DND-41 (cell line): ENCODE data around the gene SLC22A12.

ENCODE experiments used
- EZH2 ChIP-seq: IDR thresholded peaks from 3 replicates; pipeline ENCODE4 v1.6.1; 2012; ENCODE audit warnings: borderline replicate concordance, low read depth, mild to moderate bottlenecking, moderate library complexity, low read length, inconsistent platforms; ENCODE audit not compliant: severe bottlenecking
- TF ChIP-seq, protein P1 (sequence below): IDR thresholded peaks from 2 replicates; pipeline ENCODE4 v1.5.1; 2012; ENCODE audit warnings: borderline replicate concordance, low read length, moderate library complexity, mild to moderate bottlenecking; ENCODE audit not compliant: poor library complexity, severe bottlenecking; ENCODE audit errors: extremely low read depth

DNA sequence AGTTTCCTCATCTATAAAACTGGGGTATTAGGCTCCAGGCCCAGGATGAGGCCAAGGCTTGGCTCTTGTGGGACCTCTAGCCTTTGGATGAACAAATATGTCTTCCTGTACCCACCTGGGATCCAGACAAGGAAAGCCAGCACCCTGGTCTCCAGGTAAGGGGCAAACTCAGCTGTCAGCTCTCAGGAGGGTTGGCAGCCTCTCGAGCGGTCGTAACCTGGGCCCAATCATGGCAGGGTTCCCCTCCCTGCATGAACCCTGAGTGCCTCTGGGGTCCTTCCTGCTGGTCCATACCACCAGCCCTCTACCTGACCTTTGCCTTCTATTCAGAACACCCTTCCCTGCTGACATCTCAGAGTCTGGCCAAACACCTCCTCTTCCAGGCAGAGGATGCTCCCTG, 19.6 kb downstream of the SLC22A12 start:
- no peak for TF ChIP-seq EZH2
- TF ChIP-seq, protein P1, sequence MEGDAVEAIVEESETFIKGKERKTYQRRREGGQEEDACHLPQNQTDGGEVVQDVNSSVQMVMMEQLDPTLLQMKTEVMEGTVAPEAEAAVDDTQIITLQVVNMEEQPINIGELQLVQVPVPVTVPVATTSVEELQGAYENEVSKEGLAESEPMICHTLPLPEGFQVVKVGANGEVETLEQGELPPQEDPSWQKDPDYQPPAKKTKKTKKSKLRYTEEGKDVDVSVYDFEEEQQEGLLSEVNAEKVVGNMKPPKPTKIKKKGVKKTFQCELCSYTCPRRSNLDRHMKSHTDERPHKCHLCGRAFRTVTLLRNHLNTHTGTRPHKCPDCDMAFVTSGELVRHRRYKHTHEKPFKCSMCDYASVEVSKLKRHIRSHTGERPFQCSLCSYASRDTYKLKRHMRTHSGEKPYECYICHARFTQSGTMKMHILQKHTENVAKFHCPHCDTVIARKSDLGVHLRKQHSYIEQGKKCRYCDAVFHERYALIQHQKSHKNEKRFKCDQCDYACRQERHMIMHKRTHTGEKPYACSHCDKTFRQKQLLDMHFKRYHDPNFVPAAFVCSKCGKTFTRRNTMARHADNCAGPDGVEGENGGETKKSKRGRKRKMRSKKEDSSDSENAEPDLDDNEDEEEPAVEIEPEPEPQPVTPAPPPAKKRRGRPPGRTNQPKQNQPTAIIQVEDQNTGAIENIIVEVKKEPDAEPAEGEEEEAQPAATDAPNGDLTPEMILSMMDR = no peak
